Skeletal muscle satellite cell (primary cell): ENCODE measurements around the gene JOSD2.

Source experiments
- H3K27me3 ChIP-seq: 2 replicates; pipeline ENCODE4 v1.7.0; 2013; ENCODE audit warnings: low read length; ENCODE audit not compliant: control insufficient read depth, insufficient read depth
- H3K36me3 ChIP-seq: 2 replicates; pipeline ENCODE4 v1.7.0; 2013; ENCODE audit warnings: mild to moderate bottlenecking, control low read depth, low read length; ENCODE audit not compliant: insufficient read depth
- H3K4me1 ChIP-seq: 2 replicates; pipeline ENCODE4 v1.7.0; 2013; ENCODE audit warnings: low read length; ENCODE audit not compliant: control insufficient read depth, insufficient read depth
- H3K4me2 ChIP-seq: 2 replicates; pipeline ENCODE4 v1.7.0; 2013; ENCODE audit warnings: mild to moderate bottlenecking, low read length
- H3K4me3 ChIP-seq: 2 replicates; pipeline ENCODE4 v1.7.0; 2013; ENCODE audit warnings: low read length
- H3K9ac ChIP-seq: 2 replicates; pipeline ENCODE4 v1.7.0; 2013; ENCODE audit warnings: mild to moderate bottlenecking, low read depth, low read length, moderate library complexity
- H3K9me3 ChIP-seq: replicated peaks from 2 replicates; pipeline ENCODE4 v1.7.0; 2013; ENCODE audit warnings: mild to moderate bottlenecking, control low read depth, low read length

Gene JOSD2

GRCh38 chr19:50518091-50519005 lies 7.4 kb upstream of the JOSD2 start:
- no peaks in the 10 kb centered on the region for H3K9me3 ChIP-seq
- H3K36me3 ChIP-seq = no peaks in the 10 kb centered on the region
- no peaks in the 10 kb centered on the region for H3K4me1 ChIP-seq
- peaks cover 6% of the 10 kb centered on the region for H3K27me3 ChIP-seq
- H3K9ac ChIP-seq = no peak overlapping the region
- no peak overlapping the region for H3K4me2 ChIP-seq
- H3K4me3 ChIP-seq = no peak overlapping the region

GRCh38 chr19:50517704-50518075 lies 6.7 kb upstream of the JOSD2 start:
- Histone ChIP-seq H3K4me3 (no peak overlapping the region), H3K27me3 (peaks cover 9% of the 10 kb centered on the region), H3K9me3 (no peaks in the 10 kb centered on the region), H3K36me3 (no peaks in the 10 kb centered on the region), H3K4me1 (no peaks in the 10 kb centered on the region), H3K9ac (no peak overlapping the region), H3K4me2 (no peak overlapping the region)

- no peaks in the 10 kb centered on the region for H3K36me3 ChIP-seq
- no peaks in the 10 kb centered on the region for H3K4me1 ChIP-seq
- peaks cover 9% of the 10 kb centered on the region for H3K27me3 ChIP-seq
- H3K4me3 ChIP-seq = no peak overlapping the region
- H3K4me2 ChIP-seq = no peak overlapping the region
- H3K9ac ChIP-seq = no peak overlapping the region
- H3K9me3 ChIP-seq = no peaks in the 10 kb centered on the region
These were observed 6.1 kb upstream of the JOSD2 start for GRCh38 chr19:50516964-50517703.

GRCh38 chr19:50516456-50516855 lies 5.5 kb upstream of the JOSD2 start:
- Histone ChIP-seq H3K4me1 (no peaks in the 10 kb centered on the region), H3K9ac (no peak overlapping the region), H3K4me3 (no peak overlapping the region)

GRCh38 chr19:50515168-50515561 lies 4.2 kb upstream of the JOSD2 start:
- no peak overlapping the region for H3K4me2 ChIP-seq
- H3K9me3 ChIP-seq = no peaks in the 10 kb centered on the region
- peaks cover 9% of the 10 kb centered on the region for H3K27me3 ChIP-seq
- no peak overlapping the region for H3K9ac ChIP-seq
- H3K36me3 ChIP-seq = no peaks in the 10 kb centered on the region
- no peak overlapping the region for H3K4me3 ChIP-seq
- peaks cover 3% of the 10 kb centered on the region for H3K4me1 ChIP-seq

More at GRCh38 chr19:50516456-50516855, 5.5 kb upstream of the JOSD2 start:
- no peaks in the 10 kb centered on the region for H3K36me3 ChIP-seq
- no peaks in the 10 kb centered on the region for H3K9me3 ChIP-seq
- H3K4me2 ChIP-seq = no peak overlapping the region
- H3K27me3 ChIP-seq = peaks cover 9% of the 10 kb centered on the region

GRCh38 chr19:50514346-50515167 lies 3.6 kb upstream of the JOSD2 start:
- peaks cover 9% of the 10 kb centered on the region for H3K27me3 ChIP-seq
- H3K9ac ChIP-seq = no peak overlapping the region
- no peak overlapping the region for H3K4me2 ChIP-seq
- H3K36me3 ChIP-seq = no peaks in the 10 kb centered on the region
- peaks cover 7% of the 10 kb centered on the region for H3K4me1 ChIP-seq
- H3K9me3 ChIP-seq = no peaks in the 10 kb centered on the region
- no peak overlapping the region for H3K4me3 ChIP-seq

GRCh38 chr19:50513746-50514345 lies 2.9 kb upstream of the JOSD2 start, which contains the start of gene ASPDH:
TSS of gene ASPDH (minus strand) at chr19:50513913. CDS start at chr19:50513823, 90 bp downstream.
- Histone ChIP-seq H3K4me1 (peaks cover 7% of the 10 kb centered on the region), H3K27me3 (peaks cover 9% of the 10 kb centered on the region), H3K4me3 (no peak within 1 kb of the TSS), H3K9ac (no peak within 1 kb of the TSS), H3K4me2 (no peak within 1 kb of the TSS), H3K36me3 (no peaks in the 10 kb centered on the region), H3K9me3 (no peaks in the 10 kb centered on the region)

- Histone ChIP-seq H3K9ac (no peak overlapping the region), H3K4me2 (no peak overlapping the region), H3K4me3 (no peak overlapping the region), H3K27me3 (peaks cover 9% of the 10 kb centered on the region), H3K4me1 (peaks cover 7% of the 10 kb centered on the region), H3K36me3 (no peaks in the 10 kb centered on the region), H3K9me3 (no peaks in the 10 kb centered on the region)
These were observed 2.2 kb upstream of the JOSD2 start for GRCh38 chr19:50512999-50513745.

GRCh38 chr19:50512112-50512998 lies 1.4 kb upstream of the JOSD2 start:
- Histone ChIP-seq H3K4me2 (peak overlapping the region; percentile 100), H3K4me3 (peak overlapping the region; percentile 95), H3K27me3 (peaks cover 9% of the 10 kb centered on the region), H3K4me1 (peaks cover 7% of the 10 kb centered on the region), H3K9me3 (no peaks in the 10 kb centered on the region), H3K36me3 (no peaks in the 10 kb centered on the region), H3K9ac (peak overlapping the region; percentile 97)

- Histone ChIP-seq H3K4me3 (peak overlapping the region; percentile 95), H3K4me1 (peaks cover 7% of the 10 kb centered on the region), H3K4me2 (peak overlapping the region; percentile 100), H3K36me3 (no peaks in the 10 kb centered on the region), H3K27me3 (peaks cover 9% of the 10 kb centered on the region), H3K9ac (peak overlapping the region; percentile 97), H3K9me3 (no peaks in the 10 kb centered on the region)
These were observed 307 bp downstream of the JOSD2 start for GRCh38 chr19:50510700-50511068.
